HUES48 (cell line): ENCODE measurements around the gene LMOD1.
A peak's percentile ranks its signal among the peaks of the same experiment; 100 is the strongest.
"Not testable (repeated sequence)": the region's sequence is repeated elsewhere in the genome, so short reads cannot be mapped to it uniquely, and the experiment has no call there.

Source experiments
- H3K27ac ChIP-seq: one replicate; pipeline ENCODE4 v1.7.0; 2013; ENCODE audit warnings: low read depth, low read length, inconsistent platforms
- H3K27me3 ChIP-seq: 2 replicates; pipeline ENCODE4 v1.6.1; 2013; ENCODE audit warnings: mild to moderate bottlenecking, low read length; ENCODE audit not compliant: control insufficient read depth, insufficient read depth
- H3K36me3 ChIP-seq: 2 replicates; pipeline ENCODE4 v1.6.1; 2013; ENCODE audit warnings: low read length; ENCODE audit not compliant: control insufficient read depth, insufficient read depth
- H3K4me1 ChIP-seq: 2 replicates; pipeline ENCODE4 v1.6.1; 2013; ENCODE audit warnings: mild to moderate bottlenecking, low read length; ENCODE audit not compliant: control insufficient read depth, insufficient read depth
- H3K4me3 ChIP-seq: 2 replicates; pipeline ENCODE4 v1.5.1; 2013; ENCODE audit warnings: mild to moderate bottlenecking, low read depth, low read length
- H3K9ac ChIP-seq: 2 replicates; pipeline ENCODE4 v1.6.1; 2013; ENCODE audit warnings: mild to moderate bottlenecking, low read depth, low read length, moderate library complexity
- H3K9me3 ChIP-seq: 2 replicates; pipeline ENCODE4 v1.6.1; 2013; ENCODE audit warnings: low read length; ENCODE audit not compliant: control insufficient read depth, insufficient read depth

LMOD1 gene

GRCh38 chr1:201912832-201913231 is 33.5 kb downstream of the LMOD1 start:
- no peak overlapping the region for H3K27ac ChIP-seq
- H3K36me3 ChIP-seq, result no peaks in the 10 kb centered on the region
- no peak overlapping the region for H3K9ac ChIP-seq
- H3K9me3 ChIP-seq, result no peaks in the 10 kb centered on the region
- H3K27me3 ChIP-seq, result no peaks in the 10 kb centered on the region
- H3K4me1 ChIP-seq, result 0 out of 2 replicates have a peak, but pooled peaks cover 6% of the 10 kb centered on the region
- no peak overlapping the region for H3K4me3 ChIP-seq

GRCh38 chr1:201911826-201912571 is 34.3 kb downstream of the LMOD1 start:
- Histone ChIP-seq H3K27ac (peak overlapping the region; percentile 73), H3K4me1 (0 out of 2 replicates have a peak, but pooled peaks cover 6% of the 10 kb centered on the region), H3K9ac (no peak overlapping the region), H3K36me3 (no peaks in the 10 kb centered on the region), H3K27me3 (no peaks in the 10 kb centered on the region), H3K4me3 (no peak overlapping the region), H3K9me3 (no peaks in the 10 kb centered on the region)

DNA sequence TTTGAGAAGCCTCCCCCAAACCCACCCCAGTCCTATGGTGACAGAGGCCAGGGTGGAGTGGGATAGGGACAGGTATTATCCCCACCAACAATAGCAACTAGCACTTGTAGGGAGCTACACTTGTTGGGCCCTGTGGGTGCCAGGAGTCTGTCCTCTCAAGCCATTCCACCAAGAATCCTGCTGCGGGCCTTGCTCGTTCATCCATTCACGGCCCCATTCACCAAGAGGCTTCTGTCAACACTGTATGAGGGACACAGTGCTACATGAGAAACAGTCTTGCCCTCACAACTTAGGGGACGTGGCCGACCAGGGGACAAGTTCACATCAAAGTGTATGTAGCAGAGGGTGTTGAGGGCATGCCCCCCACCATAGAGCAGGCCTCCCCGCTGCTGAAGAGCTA is 38.7 kb downstream of the LMOD1 start:
- H3K9me3 ChIP-seq, result no peaks in the 10 kb centered on the region
- no peak overlapping the region for H3K27ac ChIP-seq
- no peak overlapping the region for H3K4me3 ChIP-seq
- peaks cover 4% of the 10 kb centered on the region; the same call in 1 of the 2 replicates for H3K4me1 ChIP-seq
- no peaks in the 10 kb centered on the region for H3K36me3 ChIP-seq
- no peak overlapping the region for H3K9ac ChIP-seq
- H3K27me3 ChIP-seq, result no peaks in the 10 kb centered on the region

DNA sequence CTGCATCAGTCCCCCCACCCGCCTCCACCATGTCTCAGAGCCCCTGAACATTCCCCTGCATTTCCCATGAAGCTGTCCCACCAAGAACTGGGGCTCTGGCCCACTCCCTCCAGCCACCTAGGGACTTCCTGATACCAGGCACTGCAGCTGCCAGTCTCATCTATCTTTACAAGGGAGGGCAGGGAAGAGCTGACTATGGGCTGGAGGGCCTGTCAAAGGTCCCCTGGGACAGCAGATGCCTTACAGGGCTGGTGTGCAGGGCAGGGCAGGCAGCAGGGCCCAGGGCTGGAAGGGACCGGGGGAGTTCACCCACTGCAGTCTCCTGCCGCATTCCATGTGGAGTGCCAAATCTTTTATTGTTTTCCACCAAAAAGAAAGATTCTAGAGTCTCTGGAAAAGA is 40.0 kb downstream of the LMOD1 start:
- Histone ChIP-seq H3K4me1 (peaks cover 3% of the 10 kb centered on the region; the same call in 1 of the 2 replicates), H3K9ac (no peak overlapping the region), H3K9me3 (no peaks in the 10 kb centered on the region), H3K36me3 (no peaks in the 10 kb centered on the region), H3K27ac (no peak overlapping the region), H3K4me3 (no peak overlapping the region), H3K27me3 (no peaks in the 10 kb centered on the region)

GRCh38 chr1:201905234-201905890 is 41.0 kb downstream of the LMOD1 start:
- H3K9ac ChIP-seq, result no peak overlapping the region
- no peaks in the 10 kb centered on the region for H3K27me3 ChIP-seq
- H3K4me3 ChIP-seq, result no peak overlapping the region
- H3K4me1 ChIP-seq, result peaks cover 3% of the 10 kb centered on the region; the same call in 1 of the 2 replicates
- peak overlapping the region; percentile 3 for H3K27ac ChIP-seq
- H3K9me3 ChIP-seq, result no peaks in the 10 kb centered on the region
- H3K36me3 ChIP-seq, result no peaks in the 10 kb centered on the region

- peaks cover 3% of the 10 kb centered on the region; the same call in 1 of the 2 replicates for H3K4me1 ChIP-seq
- no peak overlapping the region for H3K9ac ChIP-seq
- no peaks in the 10 kb centered on the region for H3K36me3 ChIP-seq
- H3K9me3 ChIP-seq, result no peaks in the 10 kb centered on the region
- H3K27ac ChIP-seq, result peak overlapping the region; percentile 21
- no peak overlapping the region for H3K4me3 ChIP-seq
- no peaks in the 10 kb centered on the region for H3K27me3 ChIP-seq
These were observed 41.8 kb downstream of the LMOD1 start for GRCh38 chr1:201904579-201904978.

DNA sequence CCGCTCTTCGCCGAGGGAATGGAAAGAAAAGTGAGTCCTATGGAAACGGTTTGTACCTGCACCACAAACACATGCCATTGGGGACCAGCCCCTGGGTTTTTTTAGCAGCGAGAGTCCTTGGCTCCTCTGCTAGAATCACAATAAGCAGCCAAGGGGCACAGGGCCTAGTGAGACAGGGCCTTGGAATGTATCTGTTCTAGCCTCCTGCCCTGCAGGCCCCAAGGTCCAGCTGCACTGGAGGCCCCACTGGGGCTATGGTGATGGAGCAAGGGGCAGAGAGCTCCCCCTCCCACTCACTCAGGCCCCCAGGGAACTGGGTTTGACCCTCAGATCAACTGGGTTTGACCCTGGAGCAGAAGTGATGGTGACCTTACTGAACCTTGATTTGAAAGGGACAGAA is 43.2 kb downstream of the LMOD1 start:
- Histone ChIP-seq H3K9ac (no peak overlapping the region), H3K9me3 (no peaks in the 10 kb centered on the region), H3K27me3 (no peaks in the 10 kb centered on the region), H3K36me3 (no peaks in the 10 kb centered on the region), H3K4me1 (peaks cover 3% of the 10 kb centered on the region; the same call in 1 of the 2 replicates), H3K4me3 (no peak overlapping the region), H3K27ac (no peak overlapping the region)

- no peaks in the 10 kb centered on the region for H3K27me3 ChIP-seq
- H3K4me1 ChIP-seq, result peaks cover 3% of the 10 kb centered on the region; the same call in 1 of the 2 replicates
- H3K4me3 ChIP-seq, result no peak overlapping the region
- no peak overlapping the region for H3K9ac ChIP-seq
- no peak overlapping the region for H3K27ac ChIP-seq
- no peaks in the 10 kb centered on the region for H3K36me3 ChIP-seq
- H3K9me3 ChIP-seq, result no peaks in the 10 kb centered on the region
These were observed 44.1 kb downstream of the LMOD1 start for GRCh38 chr1:201902198-201902597.

DNA sequence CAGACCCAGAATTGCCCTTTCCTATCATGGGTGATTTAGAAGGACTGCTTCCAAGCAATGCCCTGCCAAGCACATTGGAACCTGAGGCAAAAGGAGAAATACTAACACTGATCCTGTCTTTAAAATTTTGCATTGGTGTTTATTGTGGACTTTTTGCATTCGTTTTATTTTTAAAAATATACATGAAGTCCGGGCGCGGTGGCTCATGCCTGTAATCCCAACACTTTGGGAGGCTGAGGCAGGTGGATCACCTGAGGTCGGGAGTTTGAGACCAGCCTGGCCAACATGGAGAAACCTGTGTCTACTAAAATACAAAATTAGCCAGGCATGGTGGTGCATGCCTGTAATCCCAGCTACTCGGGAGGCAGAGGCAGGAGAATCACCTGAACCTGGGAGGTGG is 45.3 kb downstream of the LMOD1 start:
- not testable (repeated sequence) for H3K4me3 ChIP-seq, H3K27me3 ChIP-seq, H3K36me3 ChIP-seq, H3K4me1 ChIP-seq, H3K9ac ChIP-seq, H3K9me3 ChIP-seq, H3K27ac ChIP-seq

DNA sequence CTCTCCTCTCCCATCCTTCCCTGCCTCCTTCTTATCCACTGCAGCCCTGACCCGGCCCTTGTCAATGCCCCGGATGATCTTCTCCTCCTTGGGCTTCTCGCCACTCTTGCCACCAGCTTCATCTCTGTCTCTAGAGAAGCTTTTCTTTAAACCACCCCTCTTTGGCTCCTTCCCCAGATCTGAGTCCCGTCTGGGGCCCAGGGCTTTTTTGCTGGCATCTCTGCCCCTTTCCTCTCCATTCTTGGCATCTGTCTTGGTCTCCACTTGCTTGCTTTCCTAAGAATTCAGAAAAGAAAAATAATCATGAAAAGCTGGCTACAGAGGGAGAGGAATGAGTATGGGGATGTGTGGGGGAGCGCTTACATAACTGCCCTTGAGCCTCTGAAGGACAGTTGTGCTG is 45.9 kb downstream of the LMOD1 start:
- Histone ChIP-seq H3K36me3 (no peaks in the 10 kb centered on the region), H3K9me3 (no peaks in the 10 kb centered on the region), H3K27me3 (no peaks in the 10 kb centered on the region), H3K4me3 (no peak overlapping the region), H3K4me1 (peaks cover 6% of the 10 kb centered on the region; the same call in 1 of the 2 replicates), H3K27ac (no peak overlapping the region), H3K9ac (no peak overlapping the region)

- H3K27me3 ChIP-seq, result no peaks in the 10 kb centered on the region
- no peak overlapping the region for H3K9ac ChIP-seq
- H3K36me3 ChIP-seq, result no peaks in the 10 kb centered on the region
- no peak overlapping the region for H3K27ac ChIP-seq
- no peaks in the 10 kb centered on the region for H3K9me3 ChIP-seq
- peaks cover 6% of the 10 kb centered on the region; the same call in 1 of the 2 replicates for H3K4me1 ChIP-seq
- no peak overlapping the region for H3K4me3 ChIP-seq
These were observed 46.5 kb downstream of the LMOD1 start for GRCh38 chr1:201899683-201900429.
